Choroid plexus epithelial cell (primary cell): ENCODE results near the gene C8A.

Source experiments
- DNase-seq: peaks from one replicate; pipeline ENCODE4 v3.0.0-alpha.2; 2010; ENCODE audit warnings: low read depth
- H3K4me3 ChIP-seq: 2 replicates; pipeline ENCODE4 v1.5.1; 2011; ENCODE audit warnings: low read depth, mild to moderate bottlenecking, control low read depth, low read length, moderate library complexity
- TF ChIP-seq, protein P1 (sequence below): conservative IDR thresholded peaks from 2 replicates; pipeline ENCODE4 v1.5.1; 2011; ENCODE audit warnings: low read depth, mild to moderate bottlenecking, control low read depth, inconsistent platforms, low read length, moderate library complexity

Gene C8A

DNA sequence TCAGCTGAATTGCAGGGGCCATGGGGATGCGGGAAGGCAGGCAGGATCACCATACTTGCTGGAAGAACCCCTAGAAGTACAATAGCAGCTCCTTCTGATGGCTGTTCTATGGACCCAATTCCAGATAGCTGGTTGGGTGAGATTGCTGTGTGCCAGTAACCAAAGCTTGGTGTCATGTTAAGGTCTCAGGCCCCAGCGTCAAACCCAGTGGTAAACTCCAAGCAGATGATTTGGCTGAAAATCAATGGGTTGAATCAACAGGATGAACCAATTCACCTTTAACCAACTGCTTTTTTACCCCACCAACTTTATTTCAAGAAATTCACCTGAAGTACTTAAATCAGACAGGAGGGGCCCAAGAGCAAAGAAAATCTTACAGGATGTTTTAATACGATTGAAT lies 73.4 kb downstream of the C8A start:
- H3K4me3 ChIP-seq, result no peak overlapping the region
- TF ChIP-seq, protein P1, sequence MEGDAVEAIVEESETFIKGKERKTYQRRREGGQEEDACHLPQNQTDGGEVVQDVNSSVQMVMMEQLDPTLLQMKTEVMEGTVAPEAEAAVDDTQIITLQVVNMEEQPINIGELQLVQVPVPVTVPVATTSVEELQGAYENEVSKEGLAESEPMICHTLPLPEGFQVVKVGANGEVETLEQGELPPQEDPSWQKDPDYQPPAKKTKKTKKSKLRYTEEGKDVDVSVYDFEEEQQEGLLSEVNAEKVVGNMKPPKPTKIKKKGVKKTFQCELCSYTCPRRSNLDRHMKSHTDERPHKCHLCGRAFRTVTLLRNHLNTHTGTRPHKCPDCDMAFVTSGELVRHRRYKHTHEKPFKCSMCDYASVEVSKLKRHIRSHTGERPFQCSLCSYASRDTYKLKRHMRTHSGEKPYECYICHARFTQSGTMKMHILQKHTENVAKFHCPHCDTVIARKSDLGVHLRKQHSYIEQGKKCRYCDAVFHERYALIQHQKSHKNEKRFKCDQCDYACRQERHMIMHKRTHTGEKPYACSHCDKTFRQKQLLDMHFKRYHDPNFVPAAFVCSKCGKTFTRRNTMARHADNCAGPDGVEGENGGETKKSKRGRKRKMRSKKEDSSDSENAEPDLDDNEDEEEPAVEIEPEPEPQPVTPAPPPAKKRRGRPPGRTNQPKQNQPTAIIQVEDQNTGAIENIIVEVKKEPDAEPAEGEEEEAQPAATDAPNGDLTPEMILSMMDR, result no peak

DNA sequence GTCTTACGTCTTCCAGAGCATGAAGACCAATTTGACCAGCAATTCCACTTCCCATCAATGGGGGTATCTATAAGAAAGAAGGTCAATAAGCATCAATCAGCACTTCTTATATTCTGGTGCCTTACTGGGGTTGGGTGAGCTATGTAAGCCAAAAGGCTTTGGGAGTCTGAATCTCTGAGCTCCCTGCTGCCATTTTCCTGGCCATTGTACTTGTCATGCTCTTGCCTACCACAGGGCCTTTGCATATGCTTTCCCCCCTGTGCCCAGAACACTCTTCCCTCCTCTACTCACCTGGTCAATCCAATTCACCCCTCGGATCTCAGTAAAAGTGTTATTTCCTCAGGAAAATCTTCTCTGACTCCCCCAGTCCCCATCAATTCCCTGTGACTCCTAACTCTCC lies 74.9 kb downstream of the C8A start:
- no peak overlapping the region for H3K4me3 ChIP-seq
- TF ChIP-seq, protein P1, result no peak
- DNase-seq, result no peak

More for the DNA sequence above, 73.4 kb downstream of the C8A start:
- no peak for DNase-seq

DNA sequence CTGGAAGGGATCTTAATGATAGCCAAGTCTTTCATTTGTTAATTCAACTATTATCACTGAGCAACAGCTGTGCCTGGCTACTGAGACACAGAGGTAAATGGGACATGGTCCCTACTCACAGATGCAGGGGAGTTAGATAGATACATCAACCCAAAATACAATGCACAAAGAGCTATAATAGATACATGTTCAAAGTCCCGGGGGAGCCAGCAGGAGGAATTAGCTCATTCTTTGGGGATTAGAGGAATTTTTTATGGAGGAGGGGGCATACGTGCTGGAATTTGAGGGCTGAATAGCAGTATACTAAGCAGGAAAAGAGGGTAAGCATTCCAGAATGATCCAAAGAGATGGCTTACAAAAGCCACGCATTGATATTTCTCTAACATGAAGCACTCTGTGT lies 76.6 kb downstream of the C8A start:
- H3K4me3 ChIP-seq, result no peak overlapping the region
- DNase-seq, result no peak
- TF ChIP-seq, protein P1, result no peak

DNA sequence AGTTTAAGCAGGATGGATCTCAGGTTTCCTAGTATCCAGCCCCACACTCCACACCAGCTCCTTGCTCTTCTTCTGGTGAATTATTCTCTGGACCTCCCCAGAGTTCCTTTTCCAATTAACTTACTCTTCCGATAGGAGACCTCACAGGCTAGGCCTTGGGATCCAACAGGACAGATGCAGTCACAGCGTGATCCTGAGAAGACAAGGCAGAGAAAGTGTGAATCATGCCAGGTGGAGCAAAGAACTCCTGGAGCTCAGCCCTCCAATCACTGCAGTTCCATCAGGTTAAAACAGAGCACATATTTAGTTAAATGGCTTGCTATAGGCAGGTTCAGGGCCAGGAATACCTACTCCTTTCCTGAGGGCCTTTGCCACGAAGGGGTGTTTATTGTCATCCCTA lies 77.1 kb downstream of the C8A start:
- H3K4me3 ChIP-seq, result no peak overlapping the region
- no peak for DNase-seq
- TF ChIP-seq, protein P1, result no peak

DNA sequence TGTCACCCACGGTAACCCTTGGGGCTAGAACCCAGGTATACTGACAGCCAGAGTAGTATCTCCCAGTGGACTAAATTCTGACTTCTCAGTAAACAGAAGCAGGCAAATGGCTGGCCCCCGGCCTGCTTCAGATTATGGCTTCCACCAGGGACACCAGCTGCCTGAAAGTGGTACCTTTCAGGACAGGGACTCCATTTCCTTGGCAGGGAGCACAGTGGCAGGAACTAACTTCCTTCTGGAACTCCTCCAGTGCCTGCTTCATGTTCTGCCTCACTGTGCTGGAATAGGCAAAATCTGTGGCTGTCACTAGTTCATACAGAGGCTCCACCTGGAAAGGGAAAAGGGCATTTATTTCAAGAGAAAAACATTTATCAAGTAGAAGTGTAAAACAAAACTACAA lies 78.6 kb downstream of the C8A start:
- TF ChIP-seq, protein P1, result no peak
- DNase-seq, result no peak
- H3K4me3 ChIP-seq, result no peak overlapping the region

DNA sequence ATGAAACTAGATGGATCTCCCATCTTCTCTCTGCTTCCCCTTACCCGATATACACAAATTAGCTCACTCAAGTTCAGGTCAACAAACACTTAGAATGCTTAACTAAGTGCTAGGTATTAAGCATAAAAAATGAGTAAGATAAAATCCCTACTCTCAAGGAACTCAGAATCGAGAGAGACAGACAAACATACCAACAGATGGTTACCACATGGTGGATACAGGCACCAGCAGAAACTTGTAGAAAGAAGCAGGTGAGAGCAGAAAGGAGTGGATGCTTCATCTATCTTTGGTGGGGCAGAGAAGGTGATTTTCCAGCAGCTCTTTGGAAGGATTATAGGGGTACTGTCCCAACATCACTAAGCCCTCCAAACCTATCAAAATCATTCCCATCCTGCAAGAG lies 79.0 kb downstream of the C8A start:
- H3K4me3 ChIP-seq, result no peak overlapping the region
- TF ChIP-seq, protein P1, result no peak
- no peak for DNase-seq

DNA sequence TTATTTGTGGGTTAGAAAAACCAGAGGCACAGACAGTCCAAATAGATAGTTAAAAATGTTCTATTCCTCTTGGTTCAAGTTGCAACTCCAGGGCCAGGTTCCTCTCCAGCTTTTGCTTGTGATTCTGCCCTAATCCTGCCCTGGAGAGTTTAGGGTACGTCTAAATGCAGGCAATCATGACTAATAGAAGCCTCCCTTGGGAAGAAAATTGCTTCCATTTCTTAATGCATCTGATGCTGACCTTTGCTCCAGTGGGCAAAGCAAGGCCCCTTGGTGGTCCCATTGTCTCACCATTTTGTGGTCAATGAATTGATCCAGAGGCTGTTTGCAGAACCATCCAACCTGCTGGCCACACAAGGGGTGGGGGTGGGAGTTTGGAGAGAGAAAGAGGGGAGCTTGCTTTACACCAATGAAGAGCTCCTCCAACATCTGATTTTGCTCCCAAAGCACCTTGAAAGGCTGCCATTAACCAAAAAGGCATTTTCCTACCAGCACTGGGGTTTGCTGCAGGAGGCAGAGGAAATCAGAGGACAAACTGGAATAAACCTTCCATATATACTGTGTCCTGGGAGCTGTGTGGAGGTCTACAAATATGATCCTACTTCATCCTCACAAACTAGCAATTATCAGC lies 79.9 kb downstream of the C8A start:
- H3K4me3 ChIP-seq, result no peak overlapping the region
- TF ChIP-seq, protein P1, result no peak
- peak; percentile 25 for DNase-seq
